ENCODE measurements around the gene CFAP74.

DNA sequence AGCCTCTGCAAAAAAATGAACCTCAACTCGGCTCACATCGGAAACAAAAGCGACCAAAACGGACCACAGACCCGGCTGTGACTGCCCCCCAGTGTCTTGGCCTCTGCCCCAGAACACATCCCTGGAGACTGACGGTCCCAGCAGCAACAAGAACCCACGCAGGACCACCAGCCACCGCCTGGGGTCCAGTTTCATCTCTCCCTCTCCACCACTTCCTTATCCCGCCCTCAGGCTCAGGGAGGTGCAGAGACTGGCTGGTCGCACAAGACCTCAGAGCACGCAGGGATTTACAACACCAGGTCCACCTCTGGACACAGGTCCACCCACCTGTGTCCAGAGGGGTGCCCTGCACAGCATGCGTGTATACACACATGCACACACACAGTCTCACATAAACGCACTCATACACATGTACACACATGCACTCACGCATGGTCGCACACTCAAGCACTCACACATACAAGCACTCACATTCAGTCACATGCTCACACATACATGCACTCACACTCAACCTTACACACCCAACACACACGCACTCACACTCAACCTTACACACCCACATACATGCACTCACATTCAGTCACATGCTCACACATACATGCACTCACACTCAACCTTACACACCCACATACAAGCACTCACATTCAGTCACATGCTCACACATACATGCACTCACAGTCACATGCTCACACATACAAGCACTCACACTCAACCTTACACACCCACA lies 65.9 kb downstream of the CFAP74 start:
- TF ChIP-seq, protein P1, sequence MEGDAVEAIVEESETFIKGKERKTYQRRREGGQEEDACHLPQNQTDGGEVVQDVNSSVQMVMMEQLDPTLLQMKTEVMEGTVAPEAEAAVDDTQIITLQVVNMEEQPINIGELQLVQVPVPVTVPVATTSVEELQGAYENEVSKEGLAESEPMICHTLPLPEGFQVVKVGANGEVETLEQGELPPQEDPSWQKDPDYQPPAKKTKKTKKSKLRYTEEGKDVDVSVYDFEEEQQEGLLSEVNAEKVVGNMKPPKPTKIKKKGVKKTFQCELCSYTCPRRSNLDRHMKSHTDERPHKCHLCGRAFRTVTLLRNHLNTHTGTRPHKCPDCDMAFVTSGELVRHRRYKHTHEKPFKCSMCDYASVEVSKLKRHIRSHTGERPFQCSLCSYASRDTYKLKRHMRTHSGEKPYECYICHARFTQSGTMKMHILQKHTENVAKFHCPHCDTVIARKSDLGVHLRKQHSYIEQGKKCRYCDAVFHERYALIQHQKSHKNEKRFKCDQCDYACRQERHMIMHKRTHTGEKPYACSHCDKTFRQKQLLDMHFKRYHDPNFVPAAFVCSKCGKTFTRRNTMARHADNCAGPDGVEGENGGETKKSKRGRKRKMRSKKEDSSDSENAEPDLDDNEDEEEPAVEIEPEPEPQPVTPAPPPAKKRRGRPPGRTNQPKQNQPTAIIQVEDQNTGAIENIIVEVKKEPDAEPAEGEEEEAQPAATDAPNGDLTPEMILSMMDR (IDR thresholded peaks at IDR 0.05), result no peak
- TF ChIP-seq POLR2A (IDR thresholded peaks at IDR 0.05), result no peak
